Neural progenitor cell (in vitro differentiated cells): ENCODE measurements around the gene ZNF484. TPM values are rescaled to one million over a fixed set of nuclear protein-coding genes. Genes with fewer than 3 reads are reported as not detected.
"Not testable (repeated sequence)": the region's sequence is repeated elsewhere in the genome, so short reads cannot be mapped to it uniquely, and the experiment has no call there.

Source experiments
- DNase-seq: peaks from one replicate; pipeline ENCODE4 v3.0.0-alpha.2; 2016; ENCODE audit warnings: low spot score
- H2AFZ ChIP-seq: fragments of 200-600 bp; sonication (generic); replicated peaks from 2 replicates; pipeline ENCODE4 v1.6.1; 2016; ENCODE audit warnings: antibody characterized with exemption
- H3F3A ChIP-seq: fragments of 200-600 bp; sonication (generic); 2 replicates; pipeline ENCODE4 v1.6.1; 2016; ENCODE audit warnings: antibody characterized with exemption, low read depth
- H3K27ac ChIP-seq: fragments of 200-600 bp; sonication (generic); 2 replicates; pipeline ENCODE4 v1.5.1; 2016; ENCODE audit warnings: mild to moderate bottlenecking
- H3K27me3 ChIP-seq: fragments of 200-600 bp; sonication (generic); 2 replicates; pipeline ENCODE4 v1.6.1; 2016; ENCODE audit warnings: mild to moderate bottlenecking, moderate library complexity
- H3K36me3 ChIP-seq: fragments of 200-600 bp; sonication (generic); 2 replicates; pipeline ENCODE4 v1.5.1; 2016
- H3K4me1 ChIP-seq: fragments of 200-600 bp; sonication (generic); 2 replicates; pipeline ENCODE4 v1.6.1; 2016; ENCODE audit warnings: mixed run types
- H3K4me2 ChIP-seq: fragments of 200-600 bp; sonication (generic); 2 replicates; pipeline ENCODE4 v1.6.1; 2016
- H3K4me3 ChIP-seq: fragments of 200-600 bp; sonication (generic); 2 replicates; pipeline ENCODE4 v1.5.1; 2016
- H3K79me2 ChIP-seq: fragments of 200-600 bp; sonication (generic); 2 replicates; pipeline ENCODE4 v1.6.1; 2016; ENCODE audit warnings: low read depth
- H3K9ac ChIP-seq: fragments of 200-600 bp; sonication (generic); 2 replicates; pipeline ENCODE4 v1.6.1; 2016
- H3K9me3 ChIP-seq: fragments of 200-600 bp; sonication (generic); 2 replicates; pipeline ENCODE4 v1.5.1; 2016; ENCODE audit warnings: low read depth
- H4K20me1 ChIP-seq: fragments of 200-600 bp; sonication (generic); 2 replicates; pipeline ENCODE4 v1.6.1; 2016; ENCODE audit warnings: low read depth
- H3K27ac Mint-ChIP-seq: 3 replicates; pipeline ENCODE4 v1.8.0; 2021; ENCODE audit warnings: mixed read lengths
- H3K27me3 Mint-ChIP-seq: 2 replicates; pipeline ENCODE4 v1.8.0; 2022; ENCODE audit warnings: low read depth, mild to moderate bottlenecking, inconsistent platforms, moderate library complexity, mixed read lengths; ENCODE audit not compliant: insufficient read depth
- H3K36me3 Mint-ChIP-seq: 3 replicates; pipeline ENCODE4 v1.8.0; 2021; ENCODE audit warnings: mixed read lengths
- H3K4me1 Mint-ChIP-seq: 3 replicates; pipeline ENCODE4 v1.8.0; 2021; ENCODE audit warnings: mixed read lengths
- H3K4me3 Mint-ChIP-seq: 3 replicates; pipeline ENCODE4 v1.8.0; 2021; ENCODE audit warnings: mild to moderate bottlenecking, moderate library complexity, mixed read lengths
- H3K9me3 Mint-ChIP-seq: 3 replicates; pipeline ENCODE4 v1.8.0; 2020; ENCODE audit warnings: mixed read lengths
- EZH2 ChIP-seq: fragments of 200-600 bp; sonication (generic); IDR thresholded peaks from 2 replicates; pipeline ENCODE4 v1.6.1; 2017; ENCODE audit warnings: antibody characterized with exemption, mild to moderate bottlenecking, moderate library complexity
- EZH2phosphoT487 ChIP-seq: fragments of 200-600 bp; sonication (generic); IDR thresholded peaks from 2 replicates; pipeline ENCODE4 v1.6.1; 2017; ENCODE audit warnings: antibody characterized with exemption
- total RNA-seq: library from RNA; depleted of rRNA; stranded (reverse); fragments of >200 nt; gene quantifications from 2 replicates; pipeline ENCODE4 v1.2.3, GENCODE V29; 2015; ENCODE audit warnings: low replicate concordance
- TF ChIP-seq, protein P1 (sequence below): fragments of 200-600 bp; sonication (generic); IDR thresholded peaks from 2 replicates; pipeline ENCODE4 v1.5.1; 2017; ENCODE audit warnings: antibody characterized with exemption, mild to moderate bottlenecking

The ZNF484 gene
- total RNA-seq, 1 donor from 2014 or later = 36.9 TPM

GRCh38 chr9:92809629-92810326 lies 68.1 kb downstream of the ZNF484 start:
- Mint-ChIP-seq H3K4me3 (peak overlapping the region; percentile 79), H3K27me3 (peaks cover 62% of the 10 kb centered on the region)
- H3K36me3 Mint-ChIP-seq, H2AFZ ChIP-seq, H3K4me1 Mint-ChIP-seq, H3K79me2 ChIP-seq, H3K27ac ChIP-seq, H3K9ac ChIP-seq, H3K9me3 ChIP-seq, H3K36me3 ChIP-seq, H3K27ac Mint-ChIP-seq, H3K4me1 ChIP-seq, H3F3A ChIP-seq, H3K9me3 Mint-ChIP-seq: not testable (repeated sequence)
- H3K4me3 ChIP-seq = peak overlapping the region; percentile 39
- TF ChIP-seq EZH2phosphoT487 = peak; percentile 18
- peak; percentile 70 for TF ChIP-seq EZH2
- H4K20me1 ChIP-seq = peaks cover 32% of the 10 kb centered on the region
- peak; percentile 45 for DNase-seq
- H3K27me3 ChIP-seq = peaks cover 100% of the 10 kb centered on the region
- peak overlapping the region; percentile 76 for H3K4me2 ChIP-seq

DNA sequence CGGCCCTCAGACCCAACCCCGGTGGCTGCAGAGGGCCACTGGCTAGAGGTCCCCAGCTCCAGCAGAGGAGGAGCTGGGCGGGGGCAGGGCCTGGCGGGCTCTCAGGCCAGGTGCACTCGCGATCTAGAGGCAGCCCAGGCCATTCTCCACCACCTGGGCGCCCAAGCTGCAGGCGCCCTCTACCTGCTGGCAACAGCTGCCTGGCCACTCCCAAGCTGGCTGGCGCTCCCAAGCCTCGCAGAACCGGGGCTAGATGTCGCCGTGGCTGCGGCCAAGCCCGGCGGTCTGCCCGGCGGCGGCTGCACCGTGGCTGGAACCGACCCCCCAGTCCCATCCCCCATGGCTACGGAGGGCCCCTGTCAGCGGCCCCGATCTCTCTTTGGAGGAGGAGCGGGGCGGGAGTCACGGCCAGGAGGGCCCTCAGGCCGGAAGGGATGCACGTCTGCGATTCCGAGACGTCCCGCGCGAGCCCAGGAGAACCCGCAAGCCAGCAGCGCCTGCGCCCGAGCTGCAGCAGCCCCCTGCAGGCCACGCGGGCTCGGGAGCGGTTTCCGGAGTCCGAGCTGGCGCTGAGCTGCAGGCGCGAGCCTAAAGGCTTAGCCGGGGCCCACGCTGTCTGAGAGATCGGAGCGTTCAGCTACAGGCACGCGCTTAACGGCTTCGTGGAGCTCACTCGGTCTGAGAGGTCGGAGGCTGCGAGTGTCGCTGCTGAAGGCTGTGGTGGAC lies 68.9 kb downstream of the ZNF484 start:
- DNase-seq = peak; percentile 92
- peak overlapping the region; percentile 39 for H3K4me3 ChIP-seq
- H3K36me3 ChIP-seq = no peaks in the 10 kb centered on the region
- no peaks in the 10 kb centered on the region for H3K9me3 ChIP-seq
- no peaks in the 10 kb centered on the region for H3K9me3 Mint-ChIP-seq
- H3K79me2 ChIP-seq = no peaks in the 10 kb centered on the region
- peaks cover 59% of the 10 kb centered on the region for H3K27me3 Mint-ChIP-seq
- peak overlapping the region; percentile 79 for H3K4me3 Mint-ChIP-seq
- H3K4me2 ChIP-seq = peak overlapping the region; percentile 76
- peaks cover 4% of the 10 kb centered on the region for H3K4me1 Mint-ChIP-seq
- H3K9ac ChIP-seq = no peak overlapping the region
- peaks cover 100% of the 10 kb centered on the region for H3K27me3 ChIP-seq
- peak overlapping the region; percentile 94 for H2AFZ ChIP-seq
- H3K27ac Mint-ChIP-seq = no peak overlapping the region
- no peaks in the 10 kb centered on the region for H3K36me3 Mint-ChIP-seq
- H4K20me1 ChIP-seq = peaks cover 32% of the 10 kb centered on the region
- H3K4me1 ChIP-seq = no peaks in the 10 kb centered on the region
- TF ChIP-seq, protein P1, sequence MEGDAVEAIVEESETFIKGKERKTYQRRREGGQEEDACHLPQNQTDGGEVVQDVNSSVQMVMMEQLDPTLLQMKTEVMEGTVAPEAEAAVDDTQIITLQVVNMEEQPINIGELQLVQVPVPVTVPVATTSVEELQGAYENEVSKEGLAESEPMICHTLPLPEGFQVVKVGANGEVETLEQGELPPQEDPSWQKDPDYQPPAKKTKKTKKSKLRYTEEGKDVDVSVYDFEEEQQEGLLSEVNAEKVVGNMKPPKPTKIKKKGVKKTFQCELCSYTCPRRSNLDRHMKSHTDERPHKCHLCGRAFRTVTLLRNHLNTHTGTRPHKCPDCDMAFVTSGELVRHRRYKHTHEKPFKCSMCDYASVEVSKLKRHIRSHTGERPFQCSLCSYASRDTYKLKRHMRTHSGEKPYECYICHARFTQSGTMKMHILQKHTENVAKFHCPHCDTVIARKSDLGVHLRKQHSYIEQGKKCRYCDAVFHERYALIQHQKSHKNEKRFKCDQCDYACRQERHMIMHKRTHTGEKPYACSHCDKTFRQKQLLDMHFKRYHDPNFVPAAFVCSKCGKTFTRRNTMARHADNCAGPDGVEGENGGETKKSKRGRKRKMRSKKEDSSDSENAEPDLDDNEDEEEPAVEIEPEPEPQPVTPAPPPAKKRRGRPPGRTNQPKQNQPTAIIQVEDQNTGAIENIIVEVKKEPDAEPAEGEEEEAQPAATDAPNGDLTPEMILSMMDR = peak; percentile 48
- TF ChIP-seq EZH2phosphoT487 (peak; percentile 21), EZH2 (peak; percentile 58)
- H3F3A ChIP-seq = peaks cover 2% of the 10 kb centered on the region
- H3K27ac ChIP-seq = no peak overlapping the region

DNA sequence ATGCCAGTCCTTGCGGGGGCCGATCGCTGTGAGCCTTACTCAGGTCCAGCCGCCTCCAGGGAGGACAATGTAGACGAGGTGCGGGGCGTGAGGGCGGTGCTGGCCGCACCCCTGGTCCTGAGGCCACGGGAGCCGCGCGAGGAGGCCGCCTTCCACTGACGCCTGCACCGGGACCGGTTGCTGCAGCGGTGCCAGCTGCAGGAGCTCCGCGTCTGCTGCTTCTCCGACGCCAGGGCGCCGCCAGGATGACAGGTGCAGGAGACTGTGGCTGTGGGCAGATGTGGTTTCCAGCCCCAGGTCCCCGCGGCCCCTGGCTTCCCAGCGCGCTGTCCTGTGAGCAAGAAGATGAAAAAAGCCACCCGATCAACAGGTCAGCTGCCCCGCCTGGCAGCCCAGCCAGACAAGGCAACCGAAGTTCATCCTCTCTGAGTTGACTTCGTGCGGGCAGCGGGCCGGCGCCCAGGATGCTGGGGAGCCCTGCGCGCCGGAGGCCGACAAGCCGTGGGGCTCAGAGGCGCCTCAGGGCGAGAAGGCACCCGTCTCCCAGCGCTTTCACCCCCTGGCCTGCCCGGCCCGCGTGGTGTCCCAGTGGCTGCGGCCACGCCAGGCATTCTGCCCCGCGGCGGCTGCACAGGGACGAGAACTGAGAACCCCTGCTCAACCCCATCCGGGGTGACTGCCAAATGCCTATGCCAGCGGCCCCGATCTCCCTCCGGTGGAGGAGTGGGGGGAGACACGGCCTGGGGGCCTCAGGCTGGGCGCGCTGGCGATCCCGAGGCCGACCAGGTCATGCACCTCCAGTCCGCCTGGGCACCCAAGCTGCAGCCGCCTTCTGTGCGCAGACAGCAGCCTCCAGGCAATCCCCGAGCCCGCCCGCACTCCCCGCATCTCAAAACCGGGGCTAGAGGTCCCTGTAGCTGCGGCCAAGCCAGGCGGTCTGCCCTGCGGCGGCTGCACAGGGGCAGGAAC lies 69.8 kb downstream of the ZNF484 start:
- Histone ChIP-seq H3F3A (peaks cover 2% of the 10 kb centered on the region), H2AFZ (no peak overlapping the region), H3K9me3 (no peaks in the 10 kb centered on the region), H3K27me3 (peaks cover 100% of the 10 kb centered on the region), H3K9ac (no peak overlapping the region), H3K4me2 (peak overlapping the region; percentile 76), H3K4me3 (peak overlapping the region; percentile 39), H3K79me2 (no peaks in the 10 kb centered on the region), H3K27ac (no peak overlapping the region), H4K20me1 (peaks cover 32% of the 10 kb centered on the region), H3K36me3 (no peaks in the 10 kb centered on the region), H3K4me1 (no peaks in the 10 kb centered on the region)
- H3K4me1 Mint-ChIP-seq = peaks cover 4% of the 10 kb centered on the region
- no peaks in the 10 kb centered on the region for H3K9me3 Mint-ChIP-seq
- H3K4me3 Mint-ChIP-seq = no peak overlapping the region
- TF ChIP-seq, protein P1 = no peak
- TF ChIP-seq EZH2 (peak; percentile 89), EZH2phosphoT487 (peak; percentile 93)
- H3K27ac Mint-ChIP-seq = no peak overlapping the region
- peaks cover 52% of the 10 kb centered on the region for H3K27me3 Mint-ChIP-seq
- no peaks in the 10 kb centered on the region for H3K36me3 Mint-ChIP-seq
- DNase-seq = peak; percentile 36
